Thyroid gland (tissue), 4 donors: ENCODE measurements around the gene EGFR. TPM values are rescaled to one million over a fixed set of nuclear protein-coding genes. Genes with fewer than 3 reads are reported as not detected.

ENCODE experiments used
- DNase-seq, 2 donors: peaks; one replicate each; pipeline ENCODE4 v3.0.0-alpha.2; 2019
- H3K27ac ChIP-seq, 3 donors: fragments of 200-600 bp; sonication (generic); 1 replicate in 2 of 3; 2 replicates in 1 of 3; pipeline ENCODE4 v1.5.1; 2016 to 2019; ENCODE audit warnings: mild to moderate bottlenecking in 1 of 3, moderate library complexity in 1 of 3
- H3K27me3 ChIP-seq: fragments of 200-600 bp; sonication (generic); one replicate; pipeline ENCODE4 v1.5.1; 2019
- H3K36me3 ChIP-seq, 2 donors: fragments of 200-600 bp; sonication (generic); one replicate each; pipeline ENCODE4 v1.5.1; 2016 to 2019
- H3K4me1 ChIP-seq, 2 donors: fragments of 200-600 bp; sonication (generic); one replicate each; pipeline ENCODE4 v1.5.1; 2017 to 2019
- H3K4me3 ChIP-seq, 3 donors: fragments of 200-600 bp; sonication (generic); replicated peaks in 1 of 3; 1 replicate in 2 of 3; 2 replicates in 1 of 3; pipeline ENCODE4 v1.5.1; 2016; ENCODE audit warnings: mild to moderate bottlenecking in 1 of 3
- H3K9me3 ChIP-seq: fragments of 200-600 bp; sonication (generic); one replicate; pipeline ENCODE4 v1.5.1; 2017
- CTCF ChIP-seq, 6 experiments: fragments of 200-600 bp in 3 of 6; fragments of 450-650 bp in 3 of 6; sonication (generic) in 3 of 6; IDR thresholded peaks; one replicate each; pipeline ENCODE4 v1.5.1; 2016 to 2019; ENCODE audit warnings: antibody characterized with exemption in 6 of 6, mild to moderate bottlenecking in 2 of 6, inconsistent platforms in 1 of 6, moderate library complexity in 1 of 6
- POLR2A ChIP-seq, 2 donors: fragments of 450-650 bp; IDR thresholded peaks; one replicate each; pipeline ENCODE4 v1.6.1; 2017; ENCODE audit warnings: antibody characterized with exemption in 2 of 2, mild to moderate bottlenecking in 2 of 2, moderate library complexity in 1 of 2
- WGBS, 2 donors: methylation state at CpG; one replicate each; pipeline ENCODE4 v1.1.5; 2017; 5-methylcytosine and 5-hydroxymethylcytosine counted together
- intact Hi-C: fragments of 100-400 bp; cut with DNase I; formaldehyde crosslinking; loops from one replicate; pipeline ENCODE4 v1.15.1; 2023
- total RNA-seq, 4 donors: library from RNA; depleted of rRNA; stranded (reverse); fragments of >200 nt; gene quantifications; one replicate each; pipeline ENCODE4 v1.2.3, GENCODE V29; 2016

The EGFR gene
- total RNA-seq, 4 donors from 2014 or later: 57.5 to 96.2 (median 84.7) TPM

GRCh38 chr7:55085511-55086412, 66.9 kb downstream of the EGFR start:
- no peaks in the 10 kb centered on the region for H3K27me3 ChIP-seq
- H3K36me3 ChIP-seq: no peaks in the 10 kb centered on the region
- H3K4me3 ChIP-seq: no peak overlapping the region
- H3K4me1 ChIP-seq: peaks cover 33 to 53% of the 10 kb centered on the region in 2 donors
- 69 to 72% methylated on average over 12 of the region's 12 CpGs for WGBS, 2 donors
- H3K9me3 ChIP-seq: no peaks in the 10 kb centered on the region
- DNase-seq: no peak
- H3K27ac ChIP-seq: peak overlapping the region in 2 of 3 donors; percentile 39 to 68
- TF ChIP-seq CTCF (IDR thresholded peaks at IDR 0.05) (no peak), POLR2A (IDR thresholded peaks at IDR 0.05) (no peak)
- intact Hi-C loops: no loop called here

- H3K4me3 ChIP-seq: no peak overlapping the region
- no peaks in the 10 kb centered on the region for H3K27me3 ChIP-seq
- no peak for TF ChIP-seq POLR2A (IDR thresholded peaks at IDR 0.05)
- H3K27ac ChIP-seq: peak overlapping the region in 2 of 3 donors; percentile 39 to 68
- intact Hi-C loops: no loop called here
- H3K36me3 ChIP-seq: no peaks in the 10 kb centered on the region
- peak; percentile 66 to 79 for DNase-seq
- WGBS, 2 donors: 23 to 37% methylated on average over 17 to 18 of the region's 18 CpGs
- peaks cover 34 to 52% of the 10 kb centered on the region in 2 donors for H3K4me1 ChIP-seq
- H3K9me3 ChIP-seq: no peaks in the 10 kb centered on the region
Measured at GRCh38 chr7:55086413-55087201, 67.8 kb downstream of the EGFR start.

GRCh38 chr7:55087521-55087961, 68.7 kb downstream of the EGFR start:
- WGBS, 2 donors: 62 to 73% methylated on average over 5 of the region's 5 CpGs
- H3K27ac ChIP-seq: peak overlapping the region; percentile 39 to 68 (median 44)
- intact Hi-C loops: no loop called here

GRCh38 chr7:55088107-55088506, 69.3 kb downstream of the EGFR start:
- Histone ChIP-seq H3K4me1 (peaks cover 39 to 56% of the 10 kb centered on the region in 2 donors), H3K27ac (peak overlapping the region in 1 of 3 donors; percentile 68), H3K36me3 (no peaks in the 10 kb centered on the region), H3K4me3 (no peak overlapping the region), H3K27me3 (no peaks in the 10 kb centered on the region), H3K9me3 (no peaks in the 10 kb centered on the region)
- DNase-seq: no peak
- intact Hi-C loops: no loop called here
- 97 to 99% methylated on average over 6 of the region's 6 CpGs for WGBS, 2 donors
- TF ChIP-seq POLR2A (IDR thresholded peaks at IDR 0.05) (no peak), CTCF (IDR thresholded peaks at IDR 0.05) (no peak)

More at GRCh38 chr7:55087521-55087961, 68.7 kb downstream of the EGFR start:
- TF ChIP-seq POLR2A (IDR thresholded peaks at IDR 0.05) (no peak), CTCF (IDR thresholded peaks at IDR 0.05) (no peak)
- H3K36me3 ChIP-seq: no peaks in the 10 kb centered on the region
- no peak overlapping the region for H3K4me3 ChIP-seq
- DNase-seq: peak in 1 of 2 donors; percentile 35
- H3K27me3 ChIP-seq: no peaks in the 10 kb centered on the region
- peaks cover 39 to 52% of the 10 kb centered on the region in 2 donors for H3K4me1 ChIP-seq
- H3K9me3 ChIP-seq: no peaks in the 10 kb centered on the region

- no peak overlapping the region for H3K4me3 ChIP-seq
- H3K27me3 ChIP-seq: no peaks in the 10 kb centered on the region
- 78 to 91% methylated on average over 7 of the region's 7 CpGs for WGBS, 2 donors
- H3K4me1 ChIP-seq: peaks cover 39 to 62% of the 10 kb centered on the region in 2 donors
- no peaks in the 10 kb centered on the region for H3K36me3 ChIP-seq
- DNase-seq: no peak
- H3K27ac ChIP-seq: no peak overlapping the region
- intact Hi-C loops: no loop called here
- no peaks in the 10 kb centered on the region for H3K9me3 ChIP-seq
- TF ChIP-seq POLR2A (IDR thresholded peaks at IDR 0.05): no peak
- TF ChIP-seq CTCF (IDR thresholded peaks at IDR 0.05): no peak
Measured at GRCh38 chr7:55088620-55089019, 69.8 kb downstream of the EGFR start.
